ENCODE measurements around the gene BCR. TPM values are rescaled to one million over a fixed set of nuclear protein-coding genes. Genes with fewer than 3 reads are reported as not detected.

Gene BCR
- total RNA-seq, 1 donor = 28.6 TPM

GRCh38 chr22:23245045-23245798, 64.9 kb downstream of the BCR start:
- peak; percentile 97 for DNase-seq (ENCODE audit: insufficient read length, low spot score, missing footprints)
- Histone ChIP-seq H4K20me1 (ENCODE audit: insufficient read depth, low read length) (peaks cover 74% of the 10 kb centered on the region), H3K36me3 (ENCODE audit: insufficient read depth, low read length) (no peaks in the 10 kb centered on the region), H3K4me2 (ENCODE audit: insufficient read depth, low read length) (peak overlapping the region; percentile 72), H3K27ac (ENCODE audit: low read depth, low read length) (peak overlapping the region; percentile 92), H3K27me3 (ENCODE audit: insufficient read depth, low read length) (no peaks in the 10 kb centered on the region), H3K9me3 (ENCODE audit: low read depth, low read length) (no peaks in the 10 kb centered on the region), H2AFZ (ENCODE audit: low read length) (peak overlapping the region; percentile 26), H3K79me2 (ENCODE audit: insufficient read depth, low read length) (peaks cover 64% of the 10 kb centered on the region), H3K4me1 (ENCODE audit: insufficient read depth, low read length) (peaks cover 51% of the 10 kb centered on the region), H3K4me3 (ENCODE audit: insufficient read depth, low read length) (peak overlapping the region; percentile 38)
- no peak for TF ChIP-seq CTCF (IDR thresholded peaks at IDR 0.05; ENCODE audit: extremely low read depth, low read depth, low read length)

GRCh38 chr22:23245799-23246136, 65.5 kb downstream of the BCR start:
- H3K4me2 ChIP-seq (ENCODE audit: insufficient read depth, low read length) = peak overlapping the region; percentile 72
- TF ChIP-seq CTCF (IDR thresholded peaks at IDR 0.05; ENCODE audit: extremely low read depth, low read depth, low read length) = no peak
- H3K9me3 ChIP-seq (ENCODE audit: low read depth, low read length) = no peaks in the 10 kb centered on the region
- no peaks in the 10 kb centered on the region for H3K27me3 ChIP-seq (ENCODE audit: insufficient read depth, low read length)
- no peak overlapping the region for H2AFZ ChIP-seq (ENCODE audit: low read length)
- H3K4me1 ChIP-seq (ENCODE audit: insufficient read depth, low read length) = peaks cover 51% of the 10 kb centered on the region
- H3K4me3 ChIP-seq (ENCODE audit: insufficient read depth, low read length) = no peak overlapping the region
- no peak for DNase-seq (ENCODE audit: insufficient read length, low spot score, missing footprints)
- peak overlapping the region; percentile 92 for H3K27ac ChIP-seq (ENCODE audit: low read depth, low read length)
- peaks cover 77% of the 10 kb centered on the region for H4K20me1 ChIP-seq (ENCODE audit: insufficient read depth, low read length)
- H3K36me3 ChIP-seq (ENCODE audit: insufficient read depth, low read length) = no peaks in the 10 kb centered on the region
- peaks cover 69% of the 10 kb centered on the region for H3K79me2 ChIP-seq (ENCODE audit: insufficient read depth, low read length)

- H3K79me2 ChIP-seq (ENCODE audit: insufficient read depth, low read length) = peaks cover 64% of the 10 kb centered on the region
- no peaks in the 10 kb centered on the region for H3K9me3 ChIP-seq (ENCODE audit: low read depth, low read length)
These were observed 66.9 kb downstream of the BCR start for GRCh38 chr22:23246982-23247766.

More at GRCh38 chr22:23246982-23247766, 66.9 kb downstream of the BCR start:
- TF ChIP-seq CTCF (IDR thresholded peaks at IDR 0.05; ENCODE audit: extremely low read depth, low read depth, low read length) = no peak
- H2AFZ ChIP-seq (ENCODE audit: low read length) = no peak overlapping the region
- H3K4me3 ChIP-seq (ENCODE audit: insufficient read depth, low read length) = no peak overlapping the region
- peak; percentile 34 for DNase-seq (ENCODE audit: insufficient read length, low spot score, missing footprints)
- peaks cover 47% of the 10 kb centered on the region for H3K4me1 ChIP-seq (ENCODE audit: insufficient read depth, low read length)
- H3K27ac ChIP-seq (ENCODE audit: low read depth, low read length) = no peak overlapping the region
- no peaks in the 10 kb centered on the region for H3K27me3 ChIP-seq (ENCODE audit: insufficient read depth, low read length)
- H4K20me1 ChIP-seq (ENCODE audit: insufficient read depth, low read length) = peaks cover 77% of the 10 kb centered on the region
- H3K4me2 ChIP-seq (ENCODE audit: insufficient read depth, low read length) = no peak overlapping the region
- no peaks in the 10 kb centered on the region for H3K36me3 ChIP-seq (ENCODE audit: insufficient read depth, low read length)

Measured in osteoblast (primary cell).